ENCODE measurements around the gene BBS9.

DNA sequence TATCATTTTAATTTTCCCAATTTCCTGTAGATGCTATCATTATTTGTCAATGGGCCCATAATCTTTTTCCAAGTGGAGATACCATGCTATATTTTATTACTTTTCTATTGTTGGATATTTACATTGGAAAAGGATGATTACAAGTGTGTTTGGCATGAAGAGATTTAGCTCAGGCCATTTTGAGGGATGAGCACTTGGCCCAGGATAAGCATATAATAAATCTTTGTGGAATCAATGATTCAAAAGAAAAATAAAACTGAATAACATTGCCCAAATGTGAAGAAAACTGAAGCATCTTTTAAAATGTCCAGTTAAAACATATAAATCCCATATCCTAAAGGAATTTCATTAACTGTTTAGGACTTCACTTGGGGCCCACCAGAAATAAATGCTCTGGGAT lies 515.1 kb downstream of the BBS9 start:
- TF ChIP-seq REST (IDR thresholded peaks at IDR 0.05) (no peak), JUND (IDR thresholded peaks at IDR 0.05) (no peak), MAX (IDR thresholded peaks at IDR 0.05) (no peak)
- TF ChIP-seq, protein P1, sequence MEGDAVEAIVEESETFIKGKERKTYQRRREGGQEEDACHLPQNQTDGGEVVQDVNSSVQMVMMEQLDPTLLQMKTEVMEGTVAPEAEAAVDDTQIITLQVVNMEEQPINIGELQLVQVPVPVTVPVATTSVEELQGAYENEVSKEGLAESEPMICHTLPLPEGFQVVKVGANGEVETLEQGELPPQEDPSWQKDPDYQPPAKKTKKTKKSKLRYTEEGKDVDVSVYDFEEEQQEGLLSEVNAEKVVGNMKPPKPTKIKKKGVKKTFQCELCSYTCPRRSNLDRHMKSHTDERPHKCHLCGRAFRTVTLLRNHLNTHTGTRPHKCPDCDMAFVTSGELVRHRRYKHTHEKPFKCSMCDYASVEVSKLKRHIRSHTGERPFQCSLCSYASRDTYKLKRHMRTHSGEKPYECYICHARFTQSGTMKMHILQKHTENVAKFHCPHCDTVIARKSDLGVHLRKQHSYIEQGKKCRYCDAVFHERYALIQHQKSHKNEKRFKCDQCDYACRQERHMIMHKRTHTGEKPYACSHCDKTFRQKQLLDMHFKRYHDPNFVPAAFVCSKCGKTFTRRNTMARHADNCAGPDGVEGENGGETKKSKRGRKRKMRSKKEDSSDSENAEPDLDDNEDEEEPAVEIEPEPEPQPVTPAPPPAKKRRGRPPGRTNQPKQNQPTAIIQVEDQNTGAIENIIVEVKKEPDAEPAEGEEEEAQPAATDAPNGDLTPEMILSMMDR (IDR thresholded peaks at IDR 0.05; ENCODE audit: low read depth, low read length, missing input control), result no peak
